Stomach (tissue), 9 donors: ENCODE results near the gene GSX2. TPM values are rescaled to one million over a fixed set of nuclear protein-coding genes. Genes with fewer than 3 reads are reported as not detected.

Source experiments
- DNase-seq, 2 donors: peaks; one replicate each; pipeline versions ENCODE4 v3.0.0 to v3.0.0-alpha.2; 2013 to 2019
- H3K27ac ChIP-seq, 5 donors: fragments of 200-600 bp in 4 of 5; sonication (generic) in 4 of 5; one replicate each; pipeline ENCODE4 v1.5.1; 2013 to 2019; ENCODE audit warnings: mild to moderate bottlenecking in 1 of 5, moderate library complexity in 1 of 5
- H3K27me3 ChIP-seq, 3 donors: fragments of 200-600 bp; sonication (generic); one replicate each; pipeline ENCODE4 v1.5.1; 2017 to 2019; ENCODE audit warnings: mixed run types in 1 of 3
- H3K36me3 ChIP-seq, 4 donors: fragments of 200-600 bp; sonication (generic); 1 replicate in 3 of 4; 2 replicates in 1 of 4; pipeline ENCODE4 v1.5.1; 2016 to 2019
- H3K4me1 ChIP-seq, 4 donors: fragments of 200-600 bp; sonication (generic); one replicate each; pipeline ENCODE4 v1.5.1; 2016 to 2019
- H3K4me3 ChIP-seq, 4 donors: fragments of 200-600 bp; sonication (generic) in 3 of 4; one replicate each; pipeline ENCODE4 v1.5.1; 2016 to 2019; ENCODE audit warnings: mild to moderate bottlenecking in 1 of 4
- H3K9me3 ChIP-seq, 4 donors: fragments of 200-600 bp; sonication (generic); one replicate each; pipeline ENCODE4 v1.5.1; 2016 to 2019
- EP300 ChIP-seq: sonication (generic); formaldehyde crosslinking; IDR thresholded peaks from one replicate; pipeline ENCODE4 v1.6.1; 2017; ENCODE audit warnings: antibody characterized with exemption
- POLR2A ChIP-seq, 4 donors: fragments of 450-650 bp; IDR thresholded peaks; one replicate each; pipeline ENCODE4 v1.6.1; 2016; ENCODE audit warnings: antibody characterized with exemption in 4 of 4, control low read depth in 2 of 4, mild to moderate bottlenecking in 1 of 4, moderate library complexity in 1 of 4
- POLR2AphosphoS5 ChIP-seq, 3 donors: sonication (generic); formaldehyde crosslinking; IDR thresholded peaks; one replicate each; pipeline ENCODE4 v1.6.1; 2016; ENCODE audit warnings: antibody characterized with exemption in 3 of 3
- WGBS, 5 donors: extraction: QIAGEN DNeasy Blood & Tissue Kit in 3 of 5; methylation state at CpG; one replicate each; pipeline versions ENCODE4 v1.1.5 to v1.1.7; 2013 to 2018; 5-methylcytosine and 5-hydroxymethylcytosine counted together
- intact Hi-C: fragments of 100-400 bp; cut with DNase I; formaldehyde crosslinking; loops from one replicate; pipeline ENCODE4 v1.15.1; 2023; ENCODE audit warnings: low total_unique reads
- polyA plus RNA-seq, 3 donors: library from polyadenylated mRNA; stranded (reverse); fragments of 200-250 nt; gene quantifications; one replicate each; pipeline ENCODE4 v1.2.3, GENCODE V29; 2013
- total RNA-seq, 5 donors: library from RNA; depleted of rRNA; stranded (reverse); fragments of >200 nt; gene quantifications; one replicate each; pipeline versions ENCODE4 v1.1.0 to v1.2.3, GENCODE V29; 2014 to 2016
- TF ChIP-seq, protein P1 (sequence below), 7 experiments: fragments of 450-650 bp in 4 of 7; fragments of 200-600 bp in 3 of 7; sonication (generic) in 3 of 7; IDR thresholded peaks; one replicate each; pipeline ENCODE4 v1.5.1; 2016 to 2019; ENCODE audit warnings: antibody characterized with exemption in 7 of 7, control low read depth in 2 of 7, mild to moderate bottlenecking in 1 of 7
- donor health status: healthy with polysubstance abuse.
- donor health status: Bipolar disorder and iron deficiency.
- donor health status: healthy.

GSX2 gene
- total and polyA plus RNA-seq, 8 donors: not detected

DNA sequence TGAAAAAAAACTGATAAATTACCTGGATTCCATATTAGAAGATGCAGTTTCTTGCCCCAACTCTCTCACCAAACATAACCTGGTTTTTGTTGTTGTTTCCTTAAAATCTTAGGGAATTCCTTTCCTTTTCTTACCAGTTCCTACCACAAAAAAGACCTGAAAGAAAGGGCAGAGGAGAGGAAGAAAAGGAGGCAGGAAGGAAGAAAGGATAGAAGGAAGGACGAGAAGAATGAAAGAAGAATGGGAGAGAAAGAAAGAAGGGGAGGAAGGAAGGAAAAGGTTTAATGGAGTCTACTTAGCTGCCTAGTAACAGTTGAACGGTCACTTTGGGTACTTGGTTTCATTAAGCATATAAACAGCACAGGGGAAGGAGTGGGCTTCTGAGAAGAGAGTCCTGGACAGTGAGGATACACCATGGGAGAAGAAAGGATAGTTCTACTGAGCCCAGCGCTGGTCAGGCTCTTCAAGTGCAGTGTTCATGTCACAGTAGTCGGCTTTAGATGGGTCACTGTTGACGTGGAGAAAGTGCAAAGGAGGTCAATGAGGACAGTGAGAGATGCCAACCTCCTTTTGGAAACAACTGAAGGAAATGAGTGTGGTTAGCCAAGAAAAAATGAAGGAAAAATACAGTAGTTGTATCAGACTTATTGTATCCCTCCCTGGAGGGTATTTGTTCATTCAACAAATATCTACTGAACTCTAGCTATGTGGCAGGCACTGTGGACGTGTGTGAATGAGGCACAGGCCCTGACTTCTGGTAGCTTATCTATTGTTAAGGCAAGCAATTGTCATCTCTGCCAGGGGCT is 34.5 kb upstream of the GSX2 start:
- no peak for TF ChIP-seq POLR2A (IDR thresholded peaks at IDR 0.05)
- TF ChIP-seq, protein P1, sequence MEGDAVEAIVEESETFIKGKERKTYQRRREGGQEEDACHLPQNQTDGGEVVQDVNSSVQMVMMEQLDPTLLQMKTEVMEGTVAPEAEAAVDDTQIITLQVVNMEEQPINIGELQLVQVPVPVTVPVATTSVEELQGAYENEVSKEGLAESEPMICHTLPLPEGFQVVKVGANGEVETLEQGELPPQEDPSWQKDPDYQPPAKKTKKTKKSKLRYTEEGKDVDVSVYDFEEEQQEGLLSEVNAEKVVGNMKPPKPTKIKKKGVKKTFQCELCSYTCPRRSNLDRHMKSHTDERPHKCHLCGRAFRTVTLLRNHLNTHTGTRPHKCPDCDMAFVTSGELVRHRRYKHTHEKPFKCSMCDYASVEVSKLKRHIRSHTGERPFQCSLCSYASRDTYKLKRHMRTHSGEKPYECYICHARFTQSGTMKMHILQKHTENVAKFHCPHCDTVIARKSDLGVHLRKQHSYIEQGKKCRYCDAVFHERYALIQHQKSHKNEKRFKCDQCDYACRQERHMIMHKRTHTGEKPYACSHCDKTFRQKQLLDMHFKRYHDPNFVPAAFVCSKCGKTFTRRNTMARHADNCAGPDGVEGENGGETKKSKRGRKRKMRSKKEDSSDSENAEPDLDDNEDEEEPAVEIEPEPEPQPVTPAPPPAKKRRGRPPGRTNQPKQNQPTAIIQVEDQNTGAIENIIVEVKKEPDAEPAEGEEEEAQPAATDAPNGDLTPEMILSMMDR (IDR thresholded peaks at IDR 0.05): no peak
- no peak for TF ChIP-seq POLR2AphosphoS5 (IDR thresholded peaks at IDR 0.05)
- TF ChIP-seq EP300: no peak
- peaks cover 30 to 54% (median 38%) of the 10 kb centered on the region in 4 donors for H3K4me1 ChIP-seq
- DNase-seq: peak in 1 of 2 donors; percentile 14
- H3K36me3 ChIP-seq: no peaks in the 10 kb centered on the region
- peak overlapping the region; percentile 12 to 97 (median 92) for H3K27ac ChIP-seq
- H3K27me3 ChIP-seq: no peaks in the 10 kb centered on the region
- H3K4me3 ChIP-seq: peak overlapping the region in 3 of 4 donors; percentile 72 to 89 (median 80)
- WGBS, 5 donors: 62 to 72% (median 66%) methylated on average over 6 of the region's 6 CpGs
- intact Hi-C loops: no loop called here
- H3K9me3 ChIP-seq: no peaks in the 10 kb centered on the region

DNA sequence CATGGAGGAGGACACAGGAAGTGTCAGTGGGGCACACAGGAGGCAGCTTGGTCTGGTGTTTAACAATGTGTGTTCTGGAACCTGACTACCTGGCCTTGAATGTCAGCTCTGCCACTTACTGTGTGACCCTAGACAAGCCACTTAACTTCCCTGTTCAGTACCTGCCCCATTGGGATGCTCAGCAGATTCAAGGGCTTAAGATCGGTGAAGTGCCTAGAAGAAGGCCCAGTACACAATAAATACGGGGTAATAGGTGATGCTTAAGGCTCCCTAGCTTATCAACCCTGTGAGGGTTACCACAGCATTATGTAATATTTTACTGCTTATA is 33.9 kb upstream of the GSX2 start:
- H3K36me3 ChIP-seq: no peaks in the 10 kb centered on the region
- peak in 1 of 2 donors; percentile 9 for DNase-seq
- H3K27ac ChIP-seq: peak overlapping the region in 4 of 5 donors; percentile 91 to 97 (median 92)
- TF ChIP-seq EP300 (no peak), POLR2AphosphoS5 (IDR thresholded peaks at IDR 0.05) (no peak), POLR2A (IDR thresholded peaks at IDR 0.05) (no peak)
- TF ChIP-seq, protein P1 (IDR thresholded peaks at IDR 0.05): no peak
- H3K4me3 ChIP-seq: no peak overlapping the region
- 75 to 93% (median 86%) methylated on average over 2 of the region's 2 CpGs for WGBS, 5 donors
- H3K4me1 ChIP-seq: peaks cover 24 to 49% (median 33%) of the 10 kb centered on the region in 4 donors
- no peaks in the 10 kb centered on the region for H3K9me3 ChIP-seq
- H3K27me3 ChIP-seq: no peaks in the 10 kb centered on the region
- intact Hi-C loops: no loop called here

DNA sequence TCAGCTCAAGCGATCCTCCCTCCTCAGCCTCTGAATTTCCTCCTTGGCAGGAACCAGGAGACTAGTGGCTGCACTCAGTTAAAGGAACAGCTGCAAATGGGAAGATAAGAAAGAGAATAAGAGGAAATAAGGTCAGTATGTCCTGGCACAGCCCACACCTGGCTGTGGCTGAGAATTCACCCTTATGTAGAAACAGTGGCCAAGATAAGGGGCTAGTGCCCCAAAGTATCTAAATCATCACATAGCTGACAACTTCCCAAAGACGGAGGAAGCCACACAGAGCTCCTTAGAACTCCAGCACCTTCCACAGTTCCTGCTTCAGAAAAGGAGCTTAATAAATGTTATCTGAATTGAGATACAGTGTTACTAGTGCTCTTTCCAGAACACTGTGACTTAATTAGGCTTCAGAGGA is 33.2 kb upstream of the GSX2 start:
- 17 to 52% (median 32%) methylated on average over 2 of the region's 2 CpGs for WGBS, 5 donors

DNA sequence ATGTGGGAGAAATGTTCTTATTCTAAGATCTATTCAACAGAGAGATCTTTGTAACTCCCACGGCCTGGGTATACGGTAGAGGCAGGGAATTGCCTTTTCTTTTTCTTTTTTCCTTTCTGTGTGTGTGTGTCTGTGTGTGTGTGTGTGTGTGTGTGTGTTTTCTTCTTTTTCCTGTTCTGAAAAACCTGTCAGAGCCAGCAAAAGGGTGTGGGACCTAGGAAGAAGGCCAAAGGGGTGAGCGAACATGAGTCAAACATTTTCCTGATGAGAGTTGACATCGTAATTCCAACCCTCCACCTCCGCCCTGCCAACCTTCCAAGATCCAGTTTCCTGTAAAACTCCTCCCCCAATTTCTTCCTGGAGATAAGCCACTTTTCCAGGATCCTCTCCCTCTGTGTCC is 32.8 kb upstream of the GSX2 start:
- intact Hi-C loops: no loop called here
- Histone ChIP-seq H3K4me3 (no peak overlapping the region), H3K27ac (peak overlapping the region; percentile 39 to 97 (median 91)), H3K4me1 (peaks cover 17 to 40% (median 24%) of the 10 kb centered on the region in 4 donors), H3K36me3 (no peaks in the 10 kb centered on the region), H3K9me3 (no peaks in the 10 kb centered on the region), H3K27me3 (no peaks in the 10 kb centered on the region)
- whole genome bisulfite sequencing, 5 donors: 29 to 38% (median 35%) methylated on average over 5 of the region's 5 CpGs
- TF ChIP-seq EP300: no peak
- peak in 2 of 3 donors; percentile 20 to 34 for TF ChIP-seq POLR2AphosphoS5 (IDR thresholded peaks at IDR 0.05)
- TF ChIP-seq, protein P1 (IDR thresholded peaks at IDR 0.05): no peak
- DNase-seq: peak; percentile 43 to 76

More for the DNA sequence above, 33.2 kb upstream of the GSX2 start:
- H3K36me3 ChIP-seq: no peaks in the 10 kb centered on the region
- H3K27ac ChIP-seq: peak overlapping the region; percentile 61 to 97 (median 91)
- H3K9me3 ChIP-seq: no peaks in the 10 kb centered on the region
- H3K4me3 ChIP-seq: no peak overlapping the region
- intact Hi-C loops: no loop called here
- H3K4me1 ChIP-seq: peaks cover 19 to 44% (median 27%) of the 10 kb centered on the region in 4 donors
- peak; percentile 28 to 29 for DNase-seq
- TF ChIP-seq, protein P1 (IDR thresholded peaks at IDR 0.05): no peak
- TF ChIP-seq POLR2AphosphoS5 (IDR thresholded peaks at IDR 0.05): peak in 2 of 3 donors; percentile 6 to 14
- H3K27me3 ChIP-seq: no peaks in the 10 kb centered on the region
